Smooth muscle cell (in vitro differentiated cells): Measurements from ENCODE around the gene LEKR1. TPM values are rescaled to one million over a fixed set of nuclear protein-coding genes. Genes with fewer than 3 reads are reported as not detected.

Experiments
- DNase-seq: peaks from one replicate; lab custom pipeline; 2025; ENCODE audit not compliant: unreplicated experiment; lab: John Stamatoyannopoulos, UW
- H2AFZ ChIP-seq: fragments of 200-600 bp; sonication (generic); 2 replicates; pipeline ENCODE4 v1.6.0; 2016; ENCODE audit warnings: antibody characterized with exemption, low read depth, mild to moderate bottlenecking
- H3F3A ChIP-seq: fragments of 200-600 bp; sonication (generic); 2 replicates; pipeline ENCODE4 v1.6.0; 2017; ENCODE audit warnings: antibody characterized with exemption, low read depth
- H3K27ac ChIP-seq: fragments of 200-600 bp; sonication (generic); 2 replicates; pipeline ENCODE4 v1.5.1; 2016; ENCODE audit warnings: low read depth, mild to moderate bottlenecking
- H3K27me3 ChIP-seq: fragments of 200-600 bp; sonication (generic); 2 replicates; pipeline ENCODE4 v1.6.1; 2016; ENCODE audit warnings: low read depth, mild to moderate bottlenecking
- H3K36me3 ChIP-seq: fragments of 200-600 bp; sonication (generic); 2 replicates; pipeline ENCODE4 v1.5.1; 2016; ENCODE audit warnings: low read depth
- H3K4me1 ChIP-seq: fragments of 200-600 bp; sonication (generic); 2 replicates; pipeline ENCODE4 v1.5.1; 2016; ENCODE audit warnings: low read depth
- H3K4me2 ChIP-seq: fragments of 200-600 bp; sonication (generic); 2 replicates; pipeline ENCODE4 v1.6.0; 2016; ENCODE audit warnings: mild to moderate bottlenecking
- H3K4me3 ChIP-seq: fragments of 200-600 bp; sonication (generic); 2 replicates; pipeline ENCODE4 v1.5.1; 2016; ENCODE audit warnings: mild to moderate bottlenecking
- H3K79me2 ChIP-seq: fragments of 200-600 bp; sonication (generic); 2 replicates; pipeline ENCODE4 v1.6.0; 2016; ENCODE audit warnings: low read depth, mild to moderate bottlenecking
- H3K9ac ChIP-seq: fragments of 200-600 bp; sonication (generic); 2 replicates; pipeline ENCODE4 v1.6.0; 2016; ENCODE audit warnings: low read depth
- H3K9me3 ChIP-seq: fragments of 200-600 bp; sonication (generic); replicated peaks from 2 replicates; pipeline ENCODE4 v1.5.1; 2016; ENCODE audit warnings: low read depth
- H4K20me1 ChIP-seq: fragments of 200-600 bp; sonication (generic); 2 replicates; pipeline ENCODE4 v1.6.0; 2016; ENCODE audit warnings: low read depth
- WGBS: methylation state at CpG from one replicate; pipeline ENCODE4 v1.1.7; 2016; ENCODE audit warnings: low lambda C conversion rate; 5-methylcytosine and 5-hydroxymethylcytosine counted together
- polyA plus RNA-seq: library from polyadenylated mRNA; unstranded; fragments of >200 nt; fragmentation: Nextera tagmentation; extraction: Ambion mirVana; gene quantifications from 2 replicates; pipeline ENCODE4 v1.2.1, GENCODE V29; 2016
- total RNA-seq: library from RNA; depleted of rRNA; stranded (reverse); fragments of >200 nt; gene quantifications from 2 replicates; pipeline ENCODE4 v1.2.3, GENCODE V29; 2014
- TF ChIP-seq, protein P1 (sequence below): fragments of 200-600 bp; sonication (generic); IDR thresholded peaks from 2 replicates; pipeline ENCODE4 v1.5.1; 2017; ENCODE audit warnings: borderline replicate concordance, mild to moderate bottlenecking, antibody characterized with exemption; ENCODE audit not compliant: insufficient read depth, poor library complexity, severe bottlenecking

LEKR1 gene
- total and polyA plus RNA-seq, 2 experiments from 2014 or later: 1.3 to 2.3 TPM

DNA sequence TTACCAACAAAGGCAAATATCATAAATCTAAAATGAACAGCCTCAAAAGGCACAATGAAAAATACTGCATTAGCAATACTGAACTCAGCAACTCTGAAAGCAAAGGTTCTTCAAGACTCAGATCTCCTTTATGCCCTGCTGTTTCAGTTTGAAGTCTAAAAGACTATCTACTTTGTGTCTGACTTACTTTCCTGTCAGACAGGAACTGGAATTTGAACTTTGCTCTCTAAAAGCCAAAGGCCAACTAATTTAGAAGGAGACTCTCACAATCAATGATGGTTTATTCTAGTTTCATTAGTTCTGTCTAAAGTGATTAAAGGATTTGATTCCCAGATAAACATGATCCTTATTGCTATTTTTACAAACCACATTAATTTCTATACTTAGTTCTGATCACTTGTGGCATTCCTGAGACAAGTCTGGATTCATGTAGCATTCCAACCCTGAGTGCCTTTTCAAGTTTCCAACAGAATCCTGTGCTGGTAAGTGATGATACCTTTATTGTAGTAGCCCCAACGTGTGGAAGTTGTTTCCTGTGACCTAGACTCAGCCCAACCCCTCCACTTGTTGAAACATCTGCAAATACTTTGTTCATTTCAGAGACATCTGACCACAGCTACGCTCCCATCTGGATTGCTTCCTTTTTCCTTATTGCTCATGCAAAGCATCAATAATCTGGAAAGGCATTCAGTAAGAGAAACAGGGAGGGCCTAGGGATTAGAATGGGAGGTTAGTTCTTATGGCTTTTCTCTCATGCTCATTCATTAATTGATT lies 14.9 kb upstream of the LEKR1 start:
- H3F3A ChIP-seq: no peaks in the 10 kb centered on the region
- no peaks in the 10 kb centered on the region for H3K9me3 ChIP-seq
- H3K4me3 ChIP-seq: no peak overlapping the region
- H3K36me3 ChIP-seq: no peaks in the 10 kb centered on the region
- TF ChIP-seq, protein P1, sequence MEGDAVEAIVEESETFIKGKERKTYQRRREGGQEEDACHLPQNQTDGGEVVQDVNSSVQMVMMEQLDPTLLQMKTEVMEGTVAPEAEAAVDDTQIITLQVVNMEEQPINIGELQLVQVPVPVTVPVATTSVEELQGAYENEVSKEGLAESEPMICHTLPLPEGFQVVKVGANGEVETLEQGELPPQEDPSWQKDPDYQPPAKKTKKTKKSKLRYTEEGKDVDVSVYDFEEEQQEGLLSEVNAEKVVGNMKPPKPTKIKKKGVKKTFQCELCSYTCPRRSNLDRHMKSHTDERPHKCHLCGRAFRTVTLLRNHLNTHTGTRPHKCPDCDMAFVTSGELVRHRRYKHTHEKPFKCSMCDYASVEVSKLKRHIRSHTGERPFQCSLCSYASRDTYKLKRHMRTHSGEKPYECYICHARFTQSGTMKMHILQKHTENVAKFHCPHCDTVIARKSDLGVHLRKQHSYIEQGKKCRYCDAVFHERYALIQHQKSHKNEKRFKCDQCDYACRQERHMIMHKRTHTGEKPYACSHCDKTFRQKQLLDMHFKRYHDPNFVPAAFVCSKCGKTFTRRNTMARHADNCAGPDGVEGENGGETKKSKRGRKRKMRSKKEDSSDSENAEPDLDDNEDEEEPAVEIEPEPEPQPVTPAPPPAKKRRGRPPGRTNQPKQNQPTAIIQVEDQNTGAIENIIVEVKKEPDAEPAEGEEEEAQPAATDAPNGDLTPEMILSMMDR: no peak
- peak overlapping the region; percentile 92 for H3K27ac ChIP-seq
- no peaks in the 10 kb centered on the region for H3K27me3 ChIP-seq
- DNase-seq: no peak
- no peak overlapping the region for H2AFZ ChIP-seq
- H3K79me2 ChIP-seq: no peaks in the 10 kb centered on the region
- peaks cover 9% of the 10 kb centered on the region for H3K4me1 ChIP-seq
- H4K20me1 ChIP-seq: no peaks in the 10 kb centered on the region
- peak overlapping the region; percentile 58 for H3K9ac ChIP-seq
- peak overlapping the region; percentile 36 for H3K4me2 ChIP-seq
- WGBS: 21% methylated on average over 2 of the region's 2 CpGs

DNA sequence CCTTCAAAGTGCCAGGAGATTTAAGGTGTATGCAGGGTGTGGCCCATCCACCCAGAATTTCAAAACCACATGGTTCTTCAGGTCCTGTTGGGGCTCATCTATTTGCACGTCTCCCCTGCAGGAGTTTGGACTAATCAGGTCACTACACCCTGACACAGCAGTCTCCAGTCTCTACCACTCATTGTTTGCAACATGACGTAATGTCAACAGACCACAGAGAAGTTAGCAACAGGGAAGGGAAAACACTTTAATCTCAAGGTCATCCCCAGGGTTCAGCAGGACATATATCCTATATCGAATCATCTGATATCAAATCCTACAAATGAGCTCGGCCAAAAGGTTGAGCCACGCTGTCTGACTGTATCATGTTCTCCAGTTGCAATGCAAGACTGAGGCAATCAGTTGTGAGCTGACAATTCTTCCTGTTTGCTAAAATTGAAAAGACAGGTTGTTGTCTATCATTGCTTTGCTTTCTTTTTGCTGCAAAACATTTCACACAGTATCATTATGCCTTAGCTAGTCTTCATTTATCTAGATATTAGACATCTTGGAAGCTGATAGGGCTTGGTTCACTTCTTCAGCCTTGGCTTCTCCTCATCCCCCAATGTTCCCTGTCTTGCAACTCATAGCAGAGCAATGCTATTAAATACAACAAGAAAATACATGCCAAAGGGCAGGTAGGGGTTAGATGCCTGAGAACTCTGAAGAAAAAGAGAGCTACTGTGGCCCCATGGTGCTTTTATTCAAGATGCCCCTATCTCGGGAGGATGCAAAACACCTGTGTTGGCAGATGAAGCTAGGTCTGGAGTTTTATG lies 13.4 kb upstream of the LEKR1 start:
- no peak for DNase-seq
- Histone ChIP-seq H4K20me1 (no peaks in the 10 kb centered on the region), H3K27ac (peak overlapping the region; percentile 92), H3K4me1 (peaks cover 16% of the 10 kb centered on the region), H3K36me3 (no peaks in the 10 kb centered on the region), H3F3A (peaks cover 4% of the 10 kb centered on the region), H3K4me2 (no peak overlapping the region), H3K4me3 (no peak overlapping the region), H3K9ac (peak overlapping the region; percentile 77), H2AFZ (no peak overlapping the region), H3K9me3 (no peaks in the 10 kb centered on the region), H3K27me3 (no peaks in the 10 kb centered on the region), H3K79me2 (no peaks in the 10 kb centered on the region)
- WGBS: 88% methylated on average over 6 of the region's 6 CpGs
- TF ChIP-seq, protein P1: no peak

DNA sequence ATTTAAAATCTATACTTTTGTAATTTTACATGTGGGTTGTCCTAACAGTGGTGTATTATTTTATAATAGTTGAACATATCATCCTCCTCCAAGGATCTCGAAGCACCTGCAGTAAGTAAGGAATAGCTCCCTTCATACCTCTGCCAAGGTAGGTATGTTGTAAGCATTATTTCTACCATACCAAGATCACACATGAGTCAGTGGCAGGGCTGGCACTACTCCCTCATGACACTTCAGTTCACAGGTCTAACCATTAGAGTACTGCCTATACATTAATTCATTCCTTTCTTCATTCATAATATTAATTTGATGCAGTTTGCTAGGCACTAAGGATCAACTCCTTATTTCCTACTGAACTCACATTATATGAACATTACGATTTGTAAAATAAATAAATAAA lies 11.9 kb upstream of the LEKR1 start:
- H3K27me3 ChIP-seq: no peaks in the 10 kb centered on the region
- no peaks in the 10 kb centered on the region for H3K9me3 ChIP-seq
- H3K79me2 ChIP-seq: no peaks in the 10 kb centered on the region
- no peaks in the 10 kb centered on the region for H4K20me1 ChIP-seq
- H3K27ac ChIP-seq: no peak overlapping the region
- no peak overlapping the region for H3K4me3 ChIP-seq
- peaks cover 4% of the 10 kb centered on the region for H3F3A ChIP-seq
- no peak for DNase-seq
- TF ChIP-seq, protein P1: no peak
- no peak overlapping the region for H2AFZ ChIP-seq
- 93% methylated on average over 2 of the region's 2 CpGs for WGBS
- H3K4me1 ChIP-seq: peaks cover 24% of the 10 kb centered on the region
- H3K4me2 ChIP-seq: no peak overlapping the region
- no peaks in the 10 kb centered on the region for H3K36me3 ChIP-seq
- H3K9ac ChIP-seq: no peak overlapping the region
